Skeletal muscle tissue (tissue), 4 donors: ENCODE measurements around the gene ZNF830. TPM values are rescaled to one million over a fixed set of nuclear protein-coding genes. Genes with fewer than 3 reads are reported as not detected.
"Not testable (repeated sequence)": the region's sequence is repeated elsewhere in the genome, so short reads cannot be mapped to it uniquely, and the experiment has no call there.

Experiments used
- H3K27ac ChIP-seq: one replicate; pipeline ENCODE4 v1.7.0; 2013; ENCODE audit warnings: mild to moderate bottlenecking, low read depth, low read length, inconsistent platforms
- H3K27me3 ChIP-seq, 3 donors: one replicate each; pipeline ENCODE4 v1.7.0; 2013; ENCODE audit warnings: low read length in 3 of 3; ENCODE audit not compliant: control insufficient read depth in 3 of 3, insufficient read depth in 3 of 3
- H3K36me3 ChIP-seq, 3 donors: one replicate each; pipeline ENCODE4 v1.7.0; 2013; ENCODE audit warnings: low read length in 3 of 3; ENCODE audit not compliant: control insufficient read depth in 3 of 3, insufficient read depth in 3 of 3
- H3K4me1 ChIP-seq, 3 donors: one replicate each; pipeline ENCODE4 v1.7.0; 2013; ENCODE audit warnings: low read length in 3 of 3, mild to moderate bottlenecking in 3 of 3; ENCODE audit not compliant: control insufficient read depth in 3 of 3, insufficient read depth in 3 of 3
- H3K4me3 ChIP-seq, 3 donors: one replicate each; pipeline ENCODE4 v1.7.0; 2013; ENCODE audit warnings: low read length in 3 of 3
- H3K9ac ChIP-seq, 3 donors: one replicate each; pipeline ENCODE4 v1.7.0; 2013; ENCODE audit warnings: low read length in 3 of 3, mild to moderate bottlenecking in 3 of 3, moderate library complexity in 2 of 3, low read depth in 1 of 3
- H3K9me3 ChIP-seq, 3 donors: one replicate each; pipeline ENCODE4 v1.7.0; 2013; ENCODE audit warnings: low read length in 3 of 3; ENCODE audit not compliant: control insufficient read depth in 3 of 3
- total RNA-seq: library from RNA; depleted of rRNA; stranded (reverse); fragments of >200 nt; gene quantifications from one replicate; pipeline ENCODE4 v1.2.3, GENCODE V29; 2014
- donor health status: Osteomylitis.

The ZNF830 gene
- total RNA-seq = 15.1 TPM

- Histone ChIP-seq H3K27ac (peak within 1 kb of the TSS; percentile 92), H3K4me1 (peaks cover 17 to 22% (median 19%) of the 10 kb centered on the region in 3 donors), H3K9ac (peak within 1 kb of the TSS; percentile 93 to 99 (median 97)), H3K36me3 (peaks cover 11 to 19% (median 18%) of the 10 kb centered on the region in 3 donors), H3K4me3 (peak within 1 kb of the TSS; percentile 98 to 100 (median 100)), H3K27me3 (no peaks in the 10 kb centered on the region), H3K9me3 (no peaks in the 10 kb centered on the region)
Observed at GRCh38 chr17:34961093-34961911, at the start of gene ZNF830, which contains the start of gene CCT6B. Gene ZNF830, plus strand, starts transcription at chr17:34961540. Its CDS starts 27 bp downstream, at chr17:34961567. Gene CCT6B, minus strand, starts transcription at chr17:34961460. Its CDS starts 67 bp downstream, at chr17:34961393.

GRCh38 chr17:34913001-34913400 is 48.3 kb upstream of the ZNF830 start:
- peaks cover 2 to 8% (median 5%) of the 10 kb centered on the region in 3 donors for H3K4me1 ChIP-seq
- no peak overlapping the region for H3K9ac ChIP-seq
- H3K9me3 ChIP-seq = no peaks in the 10 kb centered on the region
- no peak overlapping the region for H3K27ac ChIP-seq
- H3K36me3 ChIP-seq = peaks cover 0 to 2% (median 0%) of the 10 kb centered on the region in 3 donors
- H3K27me3 ChIP-seq = no peaks in the 10 kb centered on the region
- H3K4me3 ChIP-seq = no peak overlapping the region

GRCh38 chr17:34916120-34916519 is 45.2 kb upstream of the ZNF830 start:
- Histone ChIP-seq H3K27ac (no peak overlapping the region), H3K36me3 (peaks cover 0 to 2% (median 0%) of the 10 kb centered on the region in 3 donors), H3K27me3 (no peaks in the 10 kb centered on the region), H3K9me3 (no peaks in the 10 kb centered on the region), H3K4me1 (peaks cover 2 to 8% (median 5%) of the 10 kb centered on the region in 3 donors), H3K9ac (no peak overlapping the region), H3K4me3 (no peak overlapping the region)

GRCh38 chr17:34917381-34917780 is 44.0 kb upstream of the ZNF830 start:
- no peak overlapping the region for H3K4me3 ChIP-seq
- no peak overlapping the region for H3K27ac ChIP-seq
- H3K4me1 ChIP-seq = peaks cover 2 to 8% (median 5%) of the 10 kb centered on the region in 3 donors
- H3K9me3 ChIP-seq = no peaks in the 10 kb centered on the region
- H3K36me3 ChIP-seq = peaks cover 0 to 2% (median 0%) of the 10 kb centered on the region in 3 donors
- no peak overlapping the region for H3K9ac ChIP-seq
- no peaks in the 10 kb centered on the region for H3K27me3 ChIP-seq

GRCh38 chr17:34920676-34921075 is 40.7 kb upstream of the ZNF830 start:
- H3K4me1 ChIP-seq = peaks cover 2 to 8% (median 5%) of the 10 kb centered on the region in 3 donors
- H3K4me3 ChIP-seq = no peak overlapping the region
- no peaks in the 10 kb centered on the region for H3K36me3 ChIP-seq
- H3K27me3 ChIP-seq = no peaks in the 10 kb centered on the region
- no peak overlapping the region for H3K27ac ChIP-seq
- H3K9me3 ChIP-seq = no peaks in the 10 kb centered on the region
- no peak overlapping the region for H3K9ac ChIP-seq

- no peaks in the 10 kb centered on the region for H3K4me1 ChIP-seq
- no peak overlapping the region for H3K4me3 ChIP-seq
Observed at GRCh38 chr17:34926661-34927060, 34.7 kb upstream of the ZNF830 start.

GRCh38 chr17:34930283-34930682 is 31.1 kb upstream of the ZNF830 start:
- Histone ChIP-seq H3K9ac (no peak overlapping the region), H3K4me1 (no peaks in the 10 kb centered on the region), H3K36me3 (peaks cover 0 to 3% (median 0%) of the 10 kb centered on the region in 3 donors), H3K27me3 (no peaks in the 10 kb centered on the region), H3K27ac (no peak overlapping the region), H3K9me3 (no peaks in the 10 kb centered on the region), H3K4me3 (no peak overlapping the region)

More at GRCh38 chr17:34926661-34927060, 34.7 kb upstream of the ZNF830 start:
- Histone ChIP-seq H3K9me3 (no peaks in the 10 kb centered on the region), H3K9ac (no peak overlapping the region), H3K27me3 (no peaks in the 10 kb centered on the region), H3K36me3 (peaks cover 0 to 3% (median 0%) of the 10 kb centered on the region in 3 donors), H3K27ac (no peak overlapping the region)

- not testable (repeated sequence) for H3K9me3 ChIP-seq, H3K27me3 ChIP-seq
Observed at GRCh38 chr17:34950780-34951179, 10.6 kb upstream of the ZNF830 start.

GRCh38 chr17:34958438-34958837 is 2.9 kb upstream of the ZNF830 start:
- H3K9me3 ChIP-seq = no peaks in the 10 kb centered on the region
- H3K27me3 ChIP-seq = no peaks in the 10 kb centered on the region

More at GRCh38 chr17:34950780-34951179, 10.6 kb upstream of the ZNF830 start:
- not testable (repeated sequence) for H3K9ac ChIP-seq, H3K4me3 ChIP-seq, H3K27ac ChIP-seq, H3K4me1 ChIP-seq, H3K36me3 ChIP-seq

GRCh38 chr17:34974179-34974578 is 12.8 kb downstream of the ZNF830 start:
- Histone ChIP-seq H3K4me1 (peaks cover 0 to under 1% (median 0%) of the 10 kb centered on the region in 3 donors), H3K9me3 (no peaks in the 10 kb centered on the region), H3K27ac (no peak overlapping the region), H3K9ac (no peak overlapping the region), H3K36me3 (peaks cover 0 to 3% (median 0%) of the 10 kb centered on the region in 3 donors), H3K4me3 (no peak overlapping the region), H3K27me3 (no peaks in the 10 kb centered on the region)

More at GRCh38 chr17:34958438-34958837, 2.9 kb upstream of the ZNF830 start:
- Histone ChIP-seq H3K36me3 (no peaks in the 10 kb centered on the region), H3K27ac (no peak overlapping the region), H3K9ac (no peak overlapping the region), H3K4me3 (no peak overlapping the region), H3K4me1 (peaks cover 17 to 22% (median 19%) of the 10 kb centered on the region in 3 donors)
